HCT116 (cell line): Measurements from ENCODE around the gene DPP6.

Source experiments
- CEBPB ChIP-seq: IDR thresholded peaks from 2 replicates; pipeline ENCODE4 v1.6.1; 2012; ENCODE audit warnings: low read depth
- EZH2 ChIP-seq: fragments of 200-600 bp; sonication (generic); IDR thresholded peaks from 2 replicates; pipeline ENCODE4 v1.6.1; 2017; ENCODE audit warnings: antibody characterized with exemption, mixed run types
- EZH2phosphoT487 ChIP-seq: fragments of 200-600 bp; IDR thresholded peaks from 2 replicates; pipeline ENCODE4 v1.6.1; 2018; ENCODE audit warnings: antibody characterized with exemption, borderline replicate concordance
- POLR2A ChIP-seq: IDR thresholded peaks from 2 replicates; pipeline ENCODE4 v1.7.0; 2011; ENCODE audit warnings: borderline replicate concordance; ENCODE audit not compliant: insufficient read depth, insufficient read length; ENCODE audit errors: extremely low read depth
- POLR2AphosphoS5 ChIP-seq: IDR thresholded peaks from 2 replicates; pipeline ENCODE4 v1.6.1; 2011; ENCODE audit warnings: mild to moderate bottlenecking, low read depth, low read length, moderate library complexity
- RAD21 ChIP-seq: IDR thresholded peaks from 2 replicates; pipeline ENCODE4 v1.6.1; 2012; ENCODE audit warnings: low read depth, mild to moderate bottlenecking
- YY1 ChIP-seq: IDR thresholded peaks from 2 replicates; pipeline ENCODE4 v1.6.1; 2011; ENCODE audit warnings: low read length, low read depth, moderate library complexity, mild to moderate bottlenecking; ENCODE audit not compliant: insufficient replicate concordance; ENCODE audit errors: extremely low read depth
- ZNF274 ChIP-seq: fragments of 200-500 bp; sonication (Bioruptor generic); IDR thresholded peaks from 2 replicates; pipeline ENCODE4 v1.6.1; 2014; ENCODE audit warnings: mild to moderate bottlenecking, low read depth, low read length, inconsistent platforms
- TF ChIP-seq, protein P1 (sequence below), 3 experiments: fragments of 200-600 bp in 1 of 3; sonication (generic) in 1 of 3; IDR thresholded peaks in 2 of 3; conservative IDR thresholded peaks in 1 of 3; 2 replicates each; pipeline ENCODE4 v1.5.1; 2012 to 2017; ENCODE audit warnings: low read depth in 2 of 3, low read length in 2 of 3, antibody characterized with exemption in 1 of 3, borderline replicate concordance in 1 of 3, control low read depth in 1 of 3, mild to moderate bottlenecking in 1 of 3, mixed read lengths in 1 of 3, mixed run types in 1 of 3, moderate library complexity in 1 of 3; ENCODE audit not compliant: insufficient read depth in 1 of 3
- TF ChIP-seq, protein P2 (sequence below): IDR thresholded peaks from 2 replicates; pipeline ENCODE4 v1.6.1; 2011; ENCODE audit warnings: mild to moderate bottlenecking, low read length, moderate library complexity; ENCODE audit not compliant: insufficient replicate concordance; ENCODE audit errors: extremely low read depth
- TF ChIP-seq, protein P3 (sequence below): IDR thresholded peaks from 2 replicates; pipeline ENCODE4 v1.6.1; 2012

DNA sequence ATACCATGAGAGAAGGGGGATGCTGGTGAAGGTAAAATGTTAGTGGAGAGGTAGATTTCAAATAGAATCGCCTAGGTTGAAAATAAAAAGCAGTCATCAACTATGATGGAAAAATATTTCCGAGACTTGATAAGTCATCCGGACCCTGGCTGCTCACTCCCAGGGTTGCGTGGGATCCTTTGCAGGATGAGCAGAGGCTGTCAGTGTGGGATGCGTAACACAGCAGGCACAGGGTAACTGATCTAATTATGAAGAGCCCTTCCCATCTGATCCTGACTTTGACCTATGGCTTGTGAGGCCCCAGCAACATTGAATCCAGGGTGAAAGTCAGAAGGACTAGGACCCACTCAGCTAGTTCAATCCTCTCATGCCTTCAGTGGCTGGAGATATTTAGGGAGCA is 236.9 kb downstream of the DPP6 start:
- no peak for TF ChIP-seq RAD21
- TF ChIP-seq, protein P1, sequence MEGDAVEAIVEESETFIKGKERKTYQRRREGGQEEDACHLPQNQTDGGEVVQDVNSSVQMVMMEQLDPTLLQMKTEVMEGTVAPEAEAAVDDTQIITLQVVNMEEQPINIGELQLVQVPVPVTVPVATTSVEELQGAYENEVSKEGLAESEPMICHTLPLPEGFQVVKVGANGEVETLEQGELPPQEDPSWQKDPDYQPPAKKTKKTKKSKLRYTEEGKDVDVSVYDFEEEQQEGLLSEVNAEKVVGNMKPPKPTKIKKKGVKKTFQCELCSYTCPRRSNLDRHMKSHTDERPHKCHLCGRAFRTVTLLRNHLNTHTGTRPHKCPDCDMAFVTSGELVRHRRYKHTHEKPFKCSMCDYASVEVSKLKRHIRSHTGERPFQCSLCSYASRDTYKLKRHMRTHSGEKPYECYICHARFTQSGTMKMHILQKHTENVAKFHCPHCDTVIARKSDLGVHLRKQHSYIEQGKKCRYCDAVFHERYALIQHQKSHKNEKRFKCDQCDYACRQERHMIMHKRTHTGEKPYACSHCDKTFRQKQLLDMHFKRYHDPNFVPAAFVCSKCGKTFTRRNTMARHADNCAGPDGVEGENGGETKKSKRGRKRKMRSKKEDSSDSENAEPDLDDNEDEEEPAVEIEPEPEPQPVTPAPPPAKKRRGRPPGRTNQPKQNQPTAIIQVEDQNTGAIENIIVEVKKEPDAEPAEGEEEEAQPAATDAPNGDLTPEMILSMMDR (IDR thresholded peaks at IDR 0.05 in 2 of 3, conservative IDR thresholded peaks at IDR 0.05 in 1 of 3; ENCODE audit: borderline replicate concordance in 1 of 3, insufficient read depth in 1 of 3, low read depth in 2 of 3, low read length in 2 of 3), result no peak
- TF ChIP-seq, protein P2, sequence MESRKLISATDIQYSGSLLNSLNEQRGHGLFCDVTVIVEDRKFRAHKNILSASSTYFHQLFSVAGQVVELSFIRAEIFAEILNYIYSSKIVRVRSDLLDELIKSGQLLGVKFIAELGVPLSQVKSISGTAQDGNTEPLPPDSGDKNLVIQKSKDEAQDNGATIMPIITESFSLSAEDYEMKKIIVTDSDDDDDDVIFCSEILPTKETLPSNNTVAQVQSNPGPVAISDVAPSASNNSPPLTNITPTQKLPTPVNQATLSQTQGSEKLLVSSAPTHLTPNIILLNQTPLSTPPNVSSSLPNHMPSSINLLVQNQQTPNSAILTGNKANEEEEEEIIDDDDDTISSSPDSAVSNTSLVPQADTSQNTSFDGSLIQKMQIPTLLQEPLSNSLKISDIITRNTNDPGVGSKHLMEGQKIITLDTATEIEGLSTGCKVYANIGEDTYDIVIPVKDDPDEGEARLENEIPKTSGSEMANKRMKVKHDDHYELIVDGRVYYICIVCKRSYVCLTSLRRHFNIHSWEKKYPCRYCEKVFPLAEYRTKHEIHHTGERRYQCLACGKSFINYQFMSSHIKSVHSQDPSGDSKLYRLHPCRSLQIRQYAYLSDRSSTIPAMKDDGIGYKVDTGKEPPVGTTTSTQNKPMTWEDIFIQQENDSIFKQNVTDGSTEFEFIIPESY, result no peak
- TF ChIP-seq POLR2A, result no peak
- TF ChIP-seq ZNF274, result no peak
- TF ChIP-seq EZH2, result no peak
- TF ChIP-seq POLR2AphosphoS5, result no peak
- TF ChIP-seq EZH2phosphoT487, result no peak
- no peak for TF ChIP-seq CEBPB
- TF ChIP-seq, protein P3, sequence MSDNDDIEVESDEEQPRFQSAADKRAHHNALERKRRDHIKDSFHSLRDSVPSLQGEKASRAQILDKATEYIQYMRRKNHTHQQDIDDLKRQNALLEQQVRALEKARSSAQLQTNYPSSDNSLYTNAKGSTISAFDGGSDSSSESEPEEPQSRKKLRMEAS, result no peak
- no peak for TF ChIP-seq YY1
